GM12801 (cell line): ENCODE measurements around the gene KRTAP5-11.

Experiments
- TF ChIP-seq, protein P1 (sequence below): IDR thresholded peaks from one replicate; pipeline ENCODE4 v1.5.1; 2011; ENCODE audit warnings: control low read depth; ENCODE audit not compliant: insufficient read length; ENCODE audit errors: extremely low read depth

KRTAP5-11 gene

DNA sequence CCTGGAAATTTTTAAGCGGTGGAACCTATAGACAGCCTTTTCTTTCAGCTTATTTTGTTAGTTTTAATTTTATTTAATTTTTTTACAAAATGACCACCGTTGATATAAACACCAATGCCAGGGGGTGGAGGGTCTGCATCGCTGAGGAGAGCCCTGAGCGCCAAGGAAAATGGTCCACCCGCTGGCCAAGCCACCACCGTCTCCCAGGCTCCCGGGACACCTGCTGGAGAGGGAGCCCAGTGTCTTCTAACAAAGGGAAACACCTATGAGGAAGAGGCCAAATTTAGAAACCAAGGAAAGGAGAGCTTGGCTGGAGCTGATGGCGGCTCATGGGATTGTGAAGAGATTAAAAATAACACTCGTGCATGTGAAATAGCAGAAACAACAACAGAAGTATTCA lies 45.1 kb downstream of the KRTAP5-11 start:
- TF ChIP-seq, protein P1, sequence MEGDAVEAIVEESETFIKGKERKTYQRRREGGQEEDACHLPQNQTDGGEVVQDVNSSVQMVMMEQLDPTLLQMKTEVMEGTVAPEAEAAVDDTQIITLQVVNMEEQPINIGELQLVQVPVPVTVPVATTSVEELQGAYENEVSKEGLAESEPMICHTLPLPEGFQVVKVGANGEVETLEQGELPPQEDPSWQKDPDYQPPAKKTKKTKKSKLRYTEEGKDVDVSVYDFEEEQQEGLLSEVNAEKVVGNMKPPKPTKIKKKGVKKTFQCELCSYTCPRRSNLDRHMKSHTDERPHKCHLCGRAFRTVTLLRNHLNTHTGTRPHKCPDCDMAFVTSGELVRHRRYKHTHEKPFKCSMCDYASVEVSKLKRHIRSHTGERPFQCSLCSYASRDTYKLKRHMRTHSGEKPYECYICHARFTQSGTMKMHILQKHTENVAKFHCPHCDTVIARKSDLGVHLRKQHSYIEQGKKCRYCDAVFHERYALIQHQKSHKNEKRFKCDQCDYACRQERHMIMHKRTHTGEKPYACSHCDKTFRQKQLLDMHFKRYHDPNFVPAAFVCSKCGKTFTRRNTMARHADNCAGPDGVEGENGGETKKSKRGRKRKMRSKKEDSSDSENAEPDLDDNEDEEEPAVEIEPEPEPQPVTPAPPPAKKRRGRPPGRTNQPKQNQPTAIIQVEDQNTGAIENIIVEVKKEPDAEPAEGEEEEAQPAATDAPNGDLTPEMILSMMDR, result no peak

DNA sequence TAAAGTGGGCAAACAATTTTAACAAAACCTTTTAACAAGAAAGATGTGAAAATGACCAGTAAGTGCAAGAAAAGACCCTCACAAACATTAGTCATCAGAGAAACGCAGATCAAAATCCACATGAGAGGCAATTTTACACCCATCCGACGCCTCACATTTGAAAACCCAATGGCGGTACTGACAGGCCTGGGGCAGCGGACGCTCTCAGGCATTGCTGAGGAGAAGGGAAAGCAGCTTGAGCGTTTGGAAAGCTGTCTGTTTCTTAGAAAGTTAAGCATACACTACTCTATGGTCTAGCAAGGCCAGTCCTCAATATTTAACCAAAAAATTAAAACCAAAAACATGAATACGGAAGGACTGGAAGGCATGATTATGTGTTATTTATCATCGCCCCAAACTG lies 46.9 kb downstream of the KRTAP5-11 start:
- TF ChIP-seq, protein P1, result no peak

DNA sequence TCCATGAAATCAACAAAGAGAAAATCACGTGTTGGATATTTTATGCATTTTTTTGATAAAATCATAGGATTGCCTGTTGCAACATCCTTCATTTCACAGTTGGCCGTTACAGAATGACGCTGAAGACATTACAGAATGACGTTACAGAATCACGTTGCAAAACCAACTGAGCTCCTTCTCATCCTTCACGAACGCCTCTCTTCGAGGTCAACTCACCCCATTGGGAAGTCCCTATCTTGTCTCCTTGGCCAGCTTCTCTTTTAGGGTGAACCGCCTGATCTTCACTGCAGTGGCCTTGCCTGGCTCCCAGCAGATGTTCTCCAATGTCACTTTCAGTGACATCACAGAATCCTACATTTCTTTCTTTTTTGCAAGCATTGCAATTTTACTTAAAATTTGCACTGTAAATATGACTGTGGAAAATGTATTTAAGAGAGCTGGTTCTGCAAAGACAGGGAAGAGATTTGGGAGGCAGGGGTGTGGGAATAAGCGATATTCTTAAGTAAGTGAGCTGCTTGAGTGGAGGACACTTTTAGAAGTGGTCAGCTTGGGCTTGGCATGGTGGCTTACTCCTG lies 50.6 kb downstream of the KRTAP5-11 start:
- TF ChIP-seq, protein P1, result no peak
